IPS DF 6.9 (cell line): ENCODE results near the gene CCDC88C.

Experiments used
- DNase-seq: peaks from one replicate; pipeline ENCODE4 v3.0.0-alpha.2; 2013; ENCODE audit warnings: low read depth, low spot score
- H3K27ac ChIP-seq: one replicate; pipeline ENCODE4 v1.5.1; 2013; ENCODE audit warnings: low read length, control low read depth
- H3K27me3 ChIP-seq: 2 replicates; pipeline ENCODE4 v1.6.1; 2013; ENCODE audit warnings: mild to moderate bottlenecking, low read length; ENCODE audit not compliant: control insufficient read depth, insufficient read depth
- H3K36me3 ChIP-seq: 2 replicates; pipeline ENCODE4 v1.6.1; 2013; ENCODE audit warnings: low read length; ENCODE audit not compliant: control insufficient read depth, insufficient read depth
- H3K4me1 ChIP-seq: 2 replicates; pipeline ENCODE4 v1.6.1; 2013; ENCODE audit warnings: low read length; ENCODE audit not compliant: control insufficient read depth, insufficient read depth
- H3K4me3 ChIP-seq: 2 replicates; pipeline ENCODE4 v1.5.1; 2013; ENCODE audit warnings: mild to moderate bottlenecking, low read length
- H3K9me3 ChIP-seq: 2 replicates; pipeline ENCODE4 v1.6.1; 2013; ENCODE audit warnings: low read length, inconsistent platforms; ENCODE audit not compliant: control insufficient read depth, insufficient read depth
- WGBS: extraction: QIAGEN DNeasy Blood & Tissue Kit; methylation state at CpG from one replicate; pipeline ENCODE4 v1.1.7; 2013; ENCODE audit warnings: mixed read lengths, missing lambda C conversion rate; ENCODE audit not compliant: insufficient read length, insufficient coverage; 5-methylcytosine and 5-hydroxymethylcytosine counted together

The CCDC88C gene

GRCh38 chr14:91387951-91388381, 29.7 kb downstream of the CCDC88C start:
- no peaks in the 10 kb centered on the region for H3K27me3 ChIP-seq
- H3K4me3 ChIP-seq, result no peak overlapping the region
- no peaks in the 10 kb centered on the region for H3K36me3 ChIP-seq
- peaks cover 12% of the 10 kb centered on the region for H3K4me1 ChIP-seq
- no peak for DNase-seq
- no peaks in the 10 kb centered on the region for H3K9me3 ChIP-seq
- WGBS, result no CpG with 5 or more reads among the region's 10 CpGs
- H3K27ac ChIP-seq, result no peak overlapping the region

DNA sequence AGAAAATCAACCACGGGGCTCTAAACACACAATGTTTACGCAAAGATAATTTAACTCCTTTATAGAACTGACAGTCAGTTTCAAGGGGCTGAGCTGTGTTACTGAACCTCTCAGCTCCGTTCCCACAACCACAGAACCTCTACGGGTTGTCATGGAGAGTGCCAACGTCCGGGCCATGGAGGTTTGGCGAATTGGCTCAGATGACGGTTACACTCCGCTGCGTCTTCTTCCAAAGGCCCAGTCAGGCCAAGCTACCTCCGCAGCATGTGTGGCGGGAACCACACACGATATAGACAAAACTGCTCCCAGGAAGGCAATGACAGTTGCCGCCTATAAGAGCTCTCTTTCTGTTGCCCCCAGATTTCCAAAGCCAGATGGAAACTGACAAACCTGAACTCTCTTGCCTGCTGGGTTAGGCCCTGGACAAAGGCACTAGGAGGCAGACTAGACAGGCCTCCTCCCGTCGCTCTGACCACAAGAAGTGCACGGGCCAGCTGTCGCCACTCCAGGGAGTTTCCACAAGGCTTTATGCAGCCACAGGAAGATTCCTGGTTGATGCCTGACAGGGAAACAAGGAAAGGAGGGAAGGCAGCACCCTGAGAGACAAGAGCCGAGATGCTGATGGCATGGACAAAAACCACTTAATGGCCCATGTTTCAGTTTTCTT, 30.3 kb downstream of the CCDC88C start:
- H3K9me3 ChIP-seq, result no peaks in the 10 kb centered on the region
- H3K27ac ChIP-seq, result no peak overlapping the region
- H3K36me3 ChIP-seq, result no peaks in the 10 kb centered on the region
- H3K4me3 ChIP-seq, result no peak overlapping the region
- H3K4me1 ChIP-seq, result peaks cover 12% of the 10 kb centered on the region
- no peak for DNase-seq
- no CpG with 5 or more reads among the region's 19 CpGs for WGBS
- no peaks in the 10 kb centered on the region for H3K27me3 ChIP-seq

GRCh38 chr14:91385697-91386096, 31.9 kb downstream of the CCDC88C start:
- H3K36me3 ChIP-seq, result no peaks in the 10 kb centered on the region
- no peak overlapping the region for H3K4me3 ChIP-seq
- H3K27ac ChIP-seq, result no peak overlapping the region
- peaks cover 12% of the 10 kb centered on the region for H3K4me1 ChIP-seq
- H3K27me3 ChIP-seq, result no peaks in the 10 kb centered on the region
- H3K9me3 ChIP-seq, result no peaks in the 10 kb centered on the region
- no peak for DNase-seq

- DNase-seq, result no peak
- no peaks in the 10 kb centered on the region for H3K27me3 ChIP-seq
- H3K9me3 ChIP-seq, result no peaks in the 10 kb centered on the region
- no peak overlapping the region for H3K27ac ChIP-seq
- H3K4me1 ChIP-seq, result peaks cover 12% of the 10 kb centered on the region
- no CpG with 5 or more reads among the region's 9 CpGs for WGBS
- H3K4me3 ChIP-seq, result no peak overlapping the region
- H3K36me3 ChIP-seq, result no peaks in the 10 kb centered on the region
These were observed 32.4 kb downstream of the CCDC88C start for GRCh38 chr14:91385224-91385623.

DNA sequence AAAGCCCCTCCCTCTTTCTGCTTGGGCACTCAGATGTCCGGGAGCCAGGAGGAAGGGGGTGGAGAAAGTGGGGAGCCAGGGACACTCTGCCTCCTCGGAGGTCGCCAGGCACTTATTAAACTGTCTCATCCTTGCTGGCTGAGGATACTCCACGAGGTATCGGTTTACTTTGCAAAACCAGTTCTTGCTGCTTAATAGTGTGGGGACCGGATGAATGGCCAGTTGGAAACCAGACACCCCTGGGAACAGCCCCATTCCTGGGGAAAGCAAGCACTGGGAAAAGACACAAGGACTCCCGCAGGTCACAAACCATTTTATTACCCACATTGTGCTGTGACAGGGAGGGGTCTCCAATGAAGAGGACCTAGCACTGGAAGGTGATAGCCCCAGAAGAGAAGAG, 34.2 kb downstream of the CCDC88C start:
- no peak overlapping the region for H3K27ac ChIP-seq
- no peak for DNase-seq
- H3K36me3 ChIP-seq, result no peaks in the 10 kb centered on the region
- no CpG with 5 or more reads among the region's 7 CpGs for WGBS
- H3K9me3 ChIP-seq, result no peaks in the 10 kb centered on the region
- no peaks in the 10 kb centered on the region for H3K27me3 ChIP-seq
- peaks cover 11% of the 10 kb centered on the region for H3K4me1 ChIP-seq
- H3K4me3 ChIP-seq, result no peak overlapping the region

- no CpG with 5 or more reads among the region's 13 CpGs for WGBS
- no peak overlapping the region for H3K4me3 ChIP-seq
- peaks cover 12% of the 10 kb centered on the region for H3K4me1 ChIP-seq
- H3K27me3 ChIP-seq, result no peaks in the 10 kb centered on the region
- H3K36me3 ChIP-seq, result no peaks in the 10 kb centered on the region
- DNase-seq, result no peak
- no peak overlapping the region for H3K27ac ChIP-seq
- H3K9me3 ChIP-seq, result no peaks in the 10 kb centered on the region
These were observed 35.6 kb downstream of the CCDC88C start for GRCh38 chr14:91381801-91382670.

- H3K4me3 ChIP-seq, result no peak overlapping the region
- WGBS, result no CpG with 5 or more reads among the region's 11 CpGs
- H3K36me3 ChIP-seq, result no peaks in the 10 kb centered on the region
- no peaks in the 10 kb centered on the region for H3K27me3 ChIP-seq
- no peak overlapping the region for H3K27ac ChIP-seq
- no peak for DNase-seq
- peaks cover 12% of the 10 kb centered on the region for H3K4me1 ChIP-seq
- no peaks in the 10 kb centered on the region for H3K9me3 ChIP-seq
These were observed 36.8 kb downstream of the CCDC88C start for GRCh38 chr14:91380610-91381371.

DNA sequence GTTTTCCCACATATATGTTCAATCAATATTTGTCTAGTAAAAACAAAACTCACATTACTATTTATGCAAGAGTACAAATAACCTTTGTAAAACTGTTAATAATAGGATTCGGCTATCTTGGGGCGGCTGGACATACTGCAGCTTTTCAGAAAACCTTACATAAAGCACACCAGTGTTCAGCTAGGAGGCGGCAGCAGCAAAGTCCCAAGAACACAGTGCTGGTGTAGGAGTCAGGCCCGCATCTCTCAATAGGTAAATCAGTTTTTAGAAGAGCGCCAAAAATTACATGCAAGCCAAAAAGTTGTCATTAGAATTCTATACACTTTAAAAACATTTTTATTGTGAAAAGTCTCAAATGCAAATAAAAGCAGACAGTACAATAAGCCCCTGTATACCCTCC, 37.5 kb downstream of the CCDC88C start:
- H3K4me3 ChIP-seq, result no peak overlapping the region
- no peaks in the 10 kb centered on the region for H3K36me3 ChIP-seq
- DNase-seq, result no peak
- no CpG with 5 or more reads among the region's 5 CpGs for whole genome bisulfite sequencing
- no peak overlapping the region for H3K27ac ChIP-seq
- no peaks in the 10 kb centered on the region for H3K27me3 ChIP-seq
- peaks cover 15% of the 10 kb centered on the region for H3K4me1 ChIP-seq
- no peaks in the 10 kb centered on the region for H3K9me3 ChIP-seq

- Histone ChIP-seq H3K27me3 (no peaks in the 10 kb centered on the region), H3K27ac (no peak overlapping the region), H3K9me3 (no peaks in the 10 kb centered on the region), H3K4me1 (peaks cover 18% of the 10 kb centered on the region), H3K4me3 (no peak overlapping the region), H3K36me3 (no peaks in the 10 kb centered on the region)
- no CpG with 5 or more reads among the region's 13 CpGs for WGBS
- DNase-seq, result no peak
These were observed 38.1 kb downstream of the CCDC88C start for GRCh38 chr14:91379579-91379932.

- Histone ChIP-seq H3K4me3 (no peak overlapping the region), H3K36me3 (no peaks in the 10 kb centered on the region), H3K27ac (no peak overlapping the region), H3K4me1 (peaks cover 16% of the 10 kb centered on the region), H3K27me3 (no peaks in the 10 kb centered on the region), H3K9me3 (no peaks in the 10 kb centered on the region)
- DNase-seq, result no peak
- no CpG with 5 or more reads among the region's 11 CpGs for whole genome bisulfite sequencing
These were observed 38.6 kb downstream of the CCDC88C start for GRCh38 chr14:91378930-91379578.
